Measurements from ENCODE around the gene ECE2. TPM values are rescaled to one million over a fixed set of nuclear protein-coding genes. Genes with fewer than 3 reads are reported as not detected.

ECE2 gene
- total RNA-seq, 2 donors from 2014 or later, result not detected

GRCh38 chr3:184248454-184249411 lies 27.1 kb upstream of the ECE2 start, which contains the start of gene ALG3:
ALG3 (minus strand) TSS chr3:184248962; CDS start chr3:184248940, 22 bp downstream.
- H3K27me3 Mint-ChIP-seq (ENCODE audit: low read depth), result no peaks in the 10 kb centered on the region
- peak within 1 kb of the TSS; percentile 100 for H3K27ac Mint-ChIP-seq

GRCh38 chr3:184249412-184250166 lies 26.2 kb upstream of the ECE2 start, which contains the start of gene EEF1AKMT4:
EEF1AKMT4 (plus strand) TSS chr3:184249672; CDS start chr3:184249695, 23 bp downstream.
- peaks cover 0 to 3% of the 10 kb centered on the region in 2 donors for H3K36me3 Mint-ChIP-seq (ENCODE audit: insufficient read depth in 2 of 2)
- peak within 1 kb of the TSS; percentile 100 for H3K27ac Mint-ChIP-seq
- peak within 1 kb of the TSS; percentile 91 to 99 for H3K4me3 Mint-ChIP-seq
- peak; percentile 96 to 98 for DNase-seq
- ATAC-seq (replicated peaks in 1 of 2), result peak; percentile 91 to 93
- no peaks in the 10 kb centered on the region for H3K27me3 Mint-ChIP-seq (ENCODE audit: low read depth)
- H3K9me3 Mint-ChIP-seq, result no peaks in the 10 kb centered on the region
- H3K4me1 Mint-ChIP-seq (ENCODE audit: low read depth), result peaks cover 37% of the 10 kb centered on the region

More at GRCh38 chr3:184248454-184249411, 27.1 kb upstream of the ECE2 start, which contains the start of gene ALG3:
- no peaks in the 10 kb centered on the region for H3K9me3 Mint-ChIP-seq
- H3K4me1 Mint-ChIP-seq (ENCODE audit: low read depth), result peaks cover 37% of the 10 kb centered on the region
- DNase-seq (peak; percentile 90), ATAC-seq (replicated peaks in 1 of 2) (peak; percentile 57 to 61)
- H3K36me3 Mint-ChIP-seq (ENCODE audit: insufficient read depth in 2 of 2), result peaks cover 0 to 6% of the 10 kb centered on the region in 2 donors
- peak within 1 kb of the TSS; percentile 91 to 99 for H3K4me3 Mint-ChIP-seq

GRCh38 chr3:184250167-184250828 lies 25.5 kb upstream of the ECE2 start:
- no peaks in the 10 kb centered on the region for H3K9me3 Mint-ChIP-seq
- ATAC-seq (replicated peaks in 1 of 2), result peak; percentile 63 to 67
- no peaks in the 10 kb centered on the region for H3K36me3 Mint-ChIP-seq (ENCODE audit: insufficient read depth in 2 of 2)
- peaks cover 42% of the 10 kb centered on the region for H3K4me1 Mint-ChIP-seq (ENCODE audit: low read depth)
- no peaks in the 10 kb centered on the region for H3K27me3 Mint-ChIP-seq (ENCODE audit: low read depth)
- H3K4me3 Mint-ChIP-seq, result peak overlapping the region; percentile 91 to 99
- peak; percentile 92 to 93 for DNase-seq
- H3K27ac Mint-ChIP-seq, result no peak overlapping the region

- H3K4me1 Mint-ChIP-seq (ENCODE audit: low read depth), result peaks cover 19% of the 10 kb centered on the region
- DNase-seq (peak; percentile 19 to 27), ATAC-seq (replicated peaks in 1 of 2) (peak; percentile 53 to 66)
- no peaks in the 10 kb centered on the region for H3K9me3 Mint-ChIP-seq
- peaks cover 12% of the 10 kb centered on the region for H3K27me3 Mint-ChIP-seq (ENCODE audit: low read depth)
- no peak overlapping the region for H3K27ac Mint-ChIP-seq
- peaks cover 2% of the 10 kb centered on the region in 2 donors for H3K36me3 Mint-ChIP-seq (ENCODE audit: insufficient read depth in 2 of 2)
- no peak overlapping the region for H3K4me3 Mint-ChIP-seq
Observed at GRCh38 chr3:184255291-184256039, 20.4 kb upstream of the ECE2 start.

GRCh38 chr3:184257083-184257915 lies 18.5 kb upstream of the ECE2 start:
- Mint-ChIP-seq H3K9me3 (no peaks in the 10 kb centered on the region), H3K36me3 (ENCODE audit: insufficient read depth in 2 of 2) (peaks cover 2 to 6% of the 10 kb centered on the region in 2 donors), H3K27ac (no peak overlapping the region), H3K4me3 (no peak overlapping the region), H3K4me1 (ENCODE audit: low read depth) (peaks cover 27% of the 10 kb centered on the region), H3K27me3 (ENCODE audit: low read depth) (peaks cover 15% of the 10 kb centered on the region)
- no peak for ATAC-seq (replicated peaks in 1 of 2)
- DNase-seq, result no peak

GRCh38 chr3:184258926-184259325 lies 16.9 kb upstream of the ECE2 start:
- Mint-ChIP-seq H3K27ac (no peak overlapping the region), H3K9me3 (no peaks in the 10 kb centered on the region), H3K36me3 (ENCODE audit: insufficient read depth in 2 of 2) (peaks cover 2 to 6% of the 10 kb centered on the region in 2 donors), H3K4me1 (ENCODE audit: low read depth) (peaks cover 33% of the 10 kb centered on the region), H3K4me3 (peak overlapping the region in 1 of 2 donors; percentile 71), H3K27me3 (ENCODE audit: low read depth) (peaks cover 25% of the 10 kb centered on the region)
- DNase-seq (no peak), ATAC-seq (replicated peaks in 1 of 2) (no peak)

GRCh38 chr3:184259396-184259877 lies 16.4 kb upstream of the ECE2 start:
- H3K27me3 Mint-ChIP-seq (ENCODE audit: low read depth), result peaks cover 27% of the 10 kb centered on the region
- H3K4me3 Mint-ChIP-seq, result peak overlapping the region; percentile 71 to 79
- H3K36me3 Mint-ChIP-seq (ENCODE audit: insufficient read depth in 2 of 2), result peaks cover 2 to 6% of the 10 kb centered on the region in 2 donors
- no peak for DNase-seq
- ATAC-seq (replicated peaks in 1 of 2), result no peak
- H3K4me1 Mint-ChIP-seq (ENCODE audit: low read depth), result peaks cover 33% of the 10 kb centered on the region
- H3K9me3 Mint-ChIP-seq, result no peaks in the 10 kb centered on the region
- H3K27ac Mint-ChIP-seq, result no peak overlapping the region

GRCh38 chr3:184259878-184260723 lies 15.7 kb upstream of the ECE2 start:
- peaks cover 31% of the 10 kb centered on the region for H3K4me1 Mint-ChIP-seq (ENCODE audit: low read depth)
- peaks cover 34% of the 10 kb centered on the region for H3K27me3 Mint-ChIP-seq (ENCODE audit: low read depth)
- H3K36me3 Mint-ChIP-seq (ENCODE audit: insufficient read depth in 2 of 2), result peaks cover 2 to 6% of the 10 kb centered on the region in 2 donors
- DNase-seq (peak; percentile 43 to 64), ATAC-seq (replicated peaks in 1 of 2) (peak; percentile 29 to 43)
- peak overlapping the region; percentile 80 to 90 for H3K4me3 Mint-ChIP-seq
- no peaks in the 10 kb centered on the region for H3K9me3 Mint-ChIP-seq
- H3K27ac Mint-ChIP-seq, result no peak overlapping the region

GRCh38 chr3:184260724-184261269 lies 15.0 kb upstream of the ECE2 start:
- Mint-ChIP-seq H3K4me1 (ENCODE audit: low read depth) (peaks cover 24% of the 10 kb centered on the region), H3K27me3 (ENCODE audit: low read depth) (peaks cover 37% of the 10 kb centered on the region), H3K27ac (no peak overlapping the region), H3K9me3 (no peaks in the 10 kb centered on the region), H3K4me3 (peak overlapping the region; percentile 80 to 90), H3K36me3 (ENCODE audit: insufficient read depth in 2 of 2) (peaks cover 2 to 6% of the 10 kb centered on the region in 2 donors)
- DNase-seq (no peak), ATAC-seq (replicated peaks in 1 of 2) (peak; percentile 2)

GRCh38 chr3:184261270-184261853 lies 14.5 kb upstream of the ECE2 start, which contains the start of gene CAMK2N2:
CAMK2N2 (minus strand) TSS chr3:184261553; CDS start chr3:184261285, 268 bp downstream.
- H3K27ac Mint-ChIP-seq, result no peak within 1 kb of the TSS
- ATAC-seq (replicated peaks in 1 of 2) (peak; percentile 72 to 78), DNase-seq (peak; percentile 69 to 70)
- peaks cover 2 to 6% of the 10 kb centered on the region in 2 donors for H3K36me3 Mint-ChIP-seq (ENCODE audit: insufficient read depth in 2 of 2)
- H3K4me1 Mint-ChIP-seq (ENCODE audit: low read depth), result peaks cover 21% of the 10 kb centered on the region
- H3K4me3 Mint-ChIP-seq, result peak within 1 kb of the TSS; percentile 80 to 90
- no peaks in the 10 kb centered on the region for H3K9me3 Mint-ChIP-seq
- peaks cover 37% of the 10 kb centered on the region for H3K27me3 Mint-ChIP-seq (ENCODE audit: low read depth)

Data from activated T-cell treated with anti-CD3 and anti-CD28 coated beads, Interleukin-2, amount 50 U/mL, for 72 hours (primary cell).